ENCODE results near the gene SLC17A3. TPM values are rescaled to one million over a fixed set of nuclear protein-coding genes. Genes with fewer than 3 reads are reported as not detected.

Gene SLC17A3
- total and polyA plus RNA-seq, 9 of the 15 experiments (the other 6 are each of a cell fraction or from before 2014, with no cell fraction given) = 0.04 to 0.08 TPM; not detected in 7

- TF ChIP-seq E4F1 (CRISPR knock-in tag; IDR thresholded peaks at IDR 0.05; ENCODE audit: borderline replicate concordance) (no peak), ZNF23 (CRISPR knock-in tag; IDR thresholded peaks at IDR 0.05) (no peak), SAP30 (IDR thresholded peaks at IDR 0.05; ENCODE audit: borderline replicate concordance, insufficient read depth, low read depth, low read length, poor library complexity, severe bottlenecking) (no peak), RNF2 (IDR thresholded peaks at IDR 0.05) (no peak), RBM22 (IDR thresholded peaks at IDR 0.05; ENCODE audit: low read depth, low read length, poor library complexity, severe bottlenecking) (no peak), KHSRP (IDR thresholded peaks at IDR 0.05) (no peak)
These were observed 72.6 kb downstream of the SLC17A3 start (continued) for GRCh38 chr6:25801436-25801835.

Other genes starting within 250 kb of the SLC17A3 start
- gene SCGN, start 222.0 kb downstream of the SLC17A3 start, total RNA-seq (2014; rRNA removed) = not detected in 2 replicates
- gene SCGN, start 222.0 kb downstream of the SLC17A3 start, total RNA-seq (2014; rRNA removed; fragmentation: Illumina TruSeq; extraction: Trizol) = not detected in 2 replicates
- not detected in 2 replicates for gene SCGN, start 222.0 kb downstream of the SLC17A3 start, total RNA-seq (2015; rRNA removed; fragmentation: Illumina TruSeq; extraction: Trizol)
- gene SCGN, start 222.0 kb downstream of the SLC17A3 start, total RNA-seq (2021) = not detected in 2 replicates
- gene SCGN, start 222.0 kb downstream of the SLC17A3 start, polyA plus RNA-seq (2011; rRNA removed) = 0.09 TPM in 1 of 2 replicates, not detected in the other
- gene SCGN, start 222.0 kb downstream of the SLC17A3 start, polyA plus RNA-seq (2014; fragmentation: Illumina TruSeq; extraction: Trizol) = not detected in 2 replicates
- gene SCGN, start 222.0 kb downstream of the SLC17A3 start, polyA plus RNA-seq (2014; fragmentation: Nextera tagmentation; extraction: Ambion mirVana) = not detected
- gene SCGN, start 222.0 kb downstream of the SLC17A3 start, polyA plus RNA-seq (2014; rRNA removed) = not detected in 2 replicates
- not detected in 2 replicates for gene SLC17A4, start 119.5 kb downstream of the SLC17A3 start, total RNA-seq (2014; rRNA removed)
- gene SLC17A4, start 119.5 kb downstream of the SLC17A3 start, total RNA-seq (2014; rRNA removed; fragmentation: Illumina TruSeq; extraction: Trizol) = not detected in 2 replicates
- not detected in 2 replicates for gene SLC17A4, start 119.5 kb downstream of the SLC17A3 start, total RNA-seq (2015; rRNA removed; fragmentation: Illumina TruSeq; extraction: Trizol)
- not detected in 2 replicates for gene SLC17A4, start 119.5 kb downstream of the SLC17A3 start, total RNA-seq (2021)
- gene SLC17A4, start 119.5 kb downstream of the SLC17A3 start, polyA plus RNA-seq (2011; rRNA removed) = not detected in 2 replicates
- gene SLC17A4, start 119.5 kb downstream of the SLC17A3 start, polyA plus RNA-seq (2014; fragmentation: Illumina TruSeq; extraction: Trizol) = not detected in 2 replicates
- not detected for gene SLC17A4, start 119.5 kb downstream of the SLC17A3 start, polyA plus RNA-seq (2014; fragmentation: Nextera tagmentation; extraction: Ambion mirVana)
- not detected in 2 replicates for gene SLC17A4, start 119.5 kb downstream of the SLC17A3 start, polyA plus RNA-seq (2014; rRNA removed)
- not detected in 2 replicates for gene SLC17A1, start 42.2 kb downstream of the SLC17A3 start, total RNA-seq (2014; rRNA removed)
- gene SLC17A1, start 42.2 kb downstream of the SLC17A3 start, total RNA-seq (2014; rRNA removed; fragmentation: Illumina TruSeq; extraction: Trizol) = not detected in 2 replicates
- not detected in 2 replicates for gene SLC17A1, start 42.2 kb downstream of the SLC17A3 start, total RNA-seq (2015; rRNA removed; fragmentation: Illumina TruSeq; extraction: Trizol)
- not detected in 2 replicates for gene SLC17A1, start 42.2 kb downstream of the SLC17A3 start, total RNA-seq (2021)
- not detected in 2 replicates for gene SLC17A1, start 42.2 kb downstream of the SLC17A3 start, polyA plus RNA-seq (2011; rRNA removed)
- gene SLC17A1, start 42.2 kb downstream of the SLC17A3 start, polyA plus RNA-seq (2014; fragmentation: Illumina TruSeq; extraction: Trizol) = not detected in 2 replicates
- gene SLC17A1, start 42.2 kb downstream of the SLC17A3 start, polyA plus RNA-seq (2014; fragmentation: Nextera tagmentation; extraction: Ambion mirVana) = not detected
- not detected in 2 replicates for gene SLC17A1, start 42.2 kb downstream of the SLC17A3 start, polyA plus RNA-seq (2014; rRNA removed)
- gene SLC17A2, start 56.4 kb upstream of the SLC17A3 start, total RNA-seq (2014; rRNA removed) = not detected in 2 replicates
- not detected in 2 replicates for gene SLC17A2, start 56.4 kb upstream of the SLC17A3 start, total RNA-seq (2014; rRNA removed; fragmentation: Illumina TruSeq; extraction: Trizol)
- not detected in 2 replicates for gene SLC17A2, start 56.4 kb upstream of the SLC17A3 start, total RNA-seq (2015; rRNA removed; fragmentation: Illumina TruSeq; extraction: Trizol)
- gene SLC17A2, start 56.4 kb upstream of the SLC17A3 start, total RNA-seq (2021) = not detected in 2 replicates
- not detected in 2 replicates for gene SLC17A2, start 56.4 kb upstream of the SLC17A3 start, polyA plus RNA-seq (2011; rRNA removed)
- not detected in 2 replicates for gene SLC17A2, start 56.4 kb upstream of the SLC17A3 start, polyA plus RNA-seq (2014; fragmentation: Illumina TruSeq; extraction: Trizol)
- not detected for gene SLC17A2, start 56.4 kb upstream of the SLC17A3 start, polyA plus RNA-seq (2014; fragmentation: Nextera tagmentation; extraction: Ambion mirVana)
- gene SLC17A2, start 56.4 kb upstream of the SLC17A3 start, polyA plus RNA-seq (2014; rRNA removed) = not detected in 2 replicates
- 4.4 and 4.8 TPM in 2 replicates for gene TRIM38, start 88.6 kb upstream of the SLC17A3 start, total RNA-seq (2014; rRNA removed)
- gene TRIM38, start 88.6 kb upstream of the SLC17A3 start, total RNA-seq (2014; rRNA removed; fragmentation: Illumina TruSeq; extraction: Trizol) = 6.5 and 7.3 TPM in 2 replicates
- 6.1 and 6.7 TPM in 2 replicates for gene TRIM38, start 88.6 kb upstream of the SLC17A3 start, total RNA-seq (2015; rRNA removed; fragmentation: Illumina TruSeq; extraction: Trizol)
- 5.3 and 6.3 TPM in 2 replicates for gene TRIM38, start 88.6 kb upstream of the SLC17A3 start, total RNA-seq (2021)
- gene TRIM38, start 88.6 kb upstream of the SLC17A3 start, polyA plus RNA-seq (2011; rRNA removed) = 4.8 and 6.7 TPM in 2 replicates
- 5.9 and 6.6 TPM in 2 replicates for gene TRIM38, start 88.6 kb upstream of the SLC17A3 start, polyA plus RNA-seq (2014; fragmentation: Illumina TruSeq; extraction: Trizol)
- gene TRIM38, start 88.6 kb upstream of the SLC17A3 start, polyA plus RNA-seq (2014; fragmentation: Nextera tagmentation; extraction: Ambion mirVana) = 1 to 10 TPM; 1.7 to 2.3 TPM
- gene TRIM38, start 88.6 kb upstream of the SLC17A3 start, polyA plus RNA-seq (2014; rRNA removed) = 5.2 and 5.7 TPM in 2 replicates
- gene HFE, start 213.2 kb upstream of the SLC17A3 start, total RNA-seq (2014; rRNA removed) = 0.14 and 0.73 TPM in 2 replicates
- 0.76 and 1.1 TPM in 2 replicates for gene HFE, start 213.2 kb upstream of the SLC17A3 start, total RNA-seq (2014; rRNA removed; fragmentation: Illumina TruSeq; extraction: Trizol)
- 1.2 and 1.3 TPM in 2 replicates for gene HFE, start 213.2 kb upstream of the SLC17A3 start, total RNA-seq (2015; rRNA removed; fragmentation: Illumina TruSeq; extraction: Trizol)
- gene HFE, start 213.2 kb upstream of the SLC17A3 start, total RNA-seq (2021) = 0.58 and 0.98 TPM in 2 replicates
- 0.54 and 1.1 TPM in 2 replicates for gene HFE, start 213.2 kb upstream of the SLC17A3 start, polyA plus RNA-seq (2011; rRNA removed)
- 0.78 and 0.89 TPM in 2 replicates for gene HFE, start 213.2 kb upstream of the SLC17A3 start, polyA plus RNA-seq (2014; fragmentation: Illumina TruSeq; extraction: Trizol)
- gene HFE, start 213.2 kb upstream of the SLC17A3 start, polyA plus RNA-seq (2014; fragmentation: Nextera tagmentation; extraction: Ambion mirVana) = under 1 TPM; 0.17 to 0.31 TPM
- 0.84 and 1.2 TPM in 2 replicates for gene HFE, start 213.2 kb upstream of the SLC17A3 start, polyA plus RNA-seq (2014; rRNA removed)